Vagina (tissue), 2 donors: ENCODE measurements around the gene TMEM89. TPM values are rescaled to one million over a fixed set of nuclear protein-coding genes. Genes with fewer than 3 reads are reported as not detected.
A peak's percentile ranks its signal among the peaks of the same experiment; 100 is the strongest.

Experiments
- DNase-seq, 2 donors: peaks; one replicate each; pipeline ENCODE4 v3.0.0-alpha.2; 2017; ENCODE audit errors: extremely low spot score in 2 of 2
- H3K27ac ChIP-seq: fragments of 200-600 bp; sonication (generic); one replicate; pipeline ENCODE4 v1.5.1; 2019
- H3K27me3 ChIP-seq: fragments of 200-600 bp; sonication (generic); one replicate; pipeline ENCODE4 v1.5.1; 2019
- H3K36me3 ChIP-seq, 2 donors: fragments of 200-600 bp; sonication (generic); one replicate each; pipeline ENCODE4 v1.5.1; 2017 to 2019
- H3K4me1 ChIP-seq: fragments of 200-600 bp; sonication (generic); one replicate; pipeline ENCODE4 v1.5.1; 2019
- H3K4me3 ChIP-seq, 2 donors: fragments of 200-600 bp; sonication (generic); 1 replicate in 1 of 2; 2 replicates in 1 of 2; pipeline ENCODE4 v1.5.1; 2016 to 2019
- H3K9me3 ChIP-seq: fragments of 200-600 bp; sonication (generic); one replicate; pipeline ENCODE4 v1.5.1; 2019
- CTCF ChIP-seq, 3 experiments: fragments of 450-650 bp in 2 of 3; fragments of 200-600 bp in 1 of 3; sonication (generic) in 1 of 3; IDR thresholded peaks; one replicate each; pipeline ENCODE4 v1.5.1; 2017 to 2019; ENCODE audit warnings: antibody characterized with exemption in 3 of 3, mild to moderate bottlenecking in 2 of 3, moderate library complexity in 2 of 3
- POLR2A ChIP-seq, 2 donors: fragments of 450-650 bp; IDR thresholded peaks; one replicate each; pipeline ENCODE4 v1.6.1; 2017; ENCODE audit warnings: antibody characterized with exemption in 2 of 2, mild to moderate bottlenecking in 2 of 2, moderate library complexity in 2 of 2
- POLR2AphosphoS5 ChIP-seq, 2 donors: sonication (generic); formaldehyde crosslinking; IDR thresholded peaks; one replicate each; pipeline ENCODE4 v1.9.0; 2017; ENCODE audit warnings: antibody characterized with exemption in 2 of 2, mild to moderate bottlenecking in 2 of 2, low read depth in 1 of 2; ENCODE audit not compliant: insufficient read depth in 1 of 2
- intact Hi-C: fragments of 100-400 bp; cut with DNase I; formaldehyde crosslinking; loops from one replicate; pipeline ENCODE4 v1.15.1; 2023
- total RNA-seq: library from RNA; depleted of rRNA; stranded (reverse); fragments of >200 nt; gene quantifications from one replicate; pipeline ENCODE4 v1.2.3, GENCODE V29; 2016

Gene TMEM89, protein sequence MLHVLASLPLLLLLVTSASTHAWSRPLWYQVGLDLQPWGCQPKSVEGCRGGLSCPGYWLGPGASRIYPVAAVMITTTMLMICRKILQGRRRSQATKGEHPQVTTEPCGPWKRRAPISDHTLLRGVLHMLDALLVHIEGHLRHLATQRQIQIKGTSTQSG
- not detected for total RNA-seq

GRCh38 chr3:48621461-48621869, at the start of gene TMEM89:
TMEM89 (minus strand) TSS chr3:48621769; CDS start chr3:48621756, 13 bp downstream.
- Histone ChIP-seq H3K4me3 (no peak within 1 kb of the TSS), H3K27ac (no peak within 1 kb of the TSS), H3K36me3 (peaks cover 0 to 5% of the 10 kb centered on the region in 2 donors), H3K4me1 (no peaks in the 10 kb centered on the region), H3K27me3 (no peaks in the 10 kb centered on the region), H3K9me3 (peaks cover 9% of the 10 kb centered on the region)
- intact Hi-C loops = no loop called here
- no peak for DNase-seq
- TF ChIP-seq CTCF (IDR thresholded peaks at IDR 0.05) (no peak), POLR2A (IDR thresholded peaks at IDR 0.05) (no peak), POLR2AphosphoS5 (IDR thresholded peaks at IDR 0.05; ENCODE audit: insufficient read depth in 1 of 2, low read depth in 1 of 2) (no peak)

DNA sequence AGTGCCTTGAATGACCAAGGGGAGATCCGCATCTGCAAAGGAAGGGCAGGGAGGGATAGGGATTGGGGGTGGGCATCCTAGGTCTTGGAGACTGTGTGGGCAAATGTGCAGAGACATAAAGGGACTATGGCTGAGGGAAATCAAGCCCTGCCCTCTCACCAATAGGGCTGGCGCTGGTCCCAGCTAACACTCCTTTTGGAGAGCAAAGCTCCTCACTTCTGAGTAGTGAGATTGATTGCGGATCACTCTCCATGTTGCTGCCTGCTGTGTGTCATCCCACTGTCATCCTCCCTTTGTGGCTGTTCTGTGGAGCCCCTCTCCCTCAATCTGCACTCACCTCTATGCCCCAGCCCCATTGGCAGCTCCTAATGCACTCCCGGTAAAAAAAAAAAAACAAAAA, 43.4 kb upstream of the TMEM89 start:
- Histone ChIP-seq H3K4me3 (no peak overlapping the region), H3K9me3 (no peaks in the 10 kb centered on the region), H3K27ac (no peak overlapping the region), H3K36me3 (no peaks in the 10 kb centered on the region), H3K4me1 (peaks cover 16% of the 10 kb centered on the region), H3K27me3 (peaks cover 4% of the 10 kb centered on the region)
- intact Hi-C loops = no loop called here
- TF ChIP-seq CTCF (IDR thresholded peaks at IDR 0.05) (no peak), POLR2A (IDR thresholded peaks at IDR 0.05) (no peak), POLR2AphosphoS5 (IDR thresholded peaks at IDR 0.05; ENCODE audit: insufficient read depth in 1 of 2, low read depth in 1 of 2) (no peak)
- no peak for DNase-seq

GRCh38 chr3:48664313-48664644, 42.7 kb upstream of the TMEM89 start:
- TF ChIP-seq CTCF (IDR thresholded peaks at IDR 0.05) (no peak), POLR2A (IDR thresholded peaks at IDR 0.05) (no peak), POLR2AphosphoS5 (IDR thresholded peaks at IDR 0.05; ENCODE audit: insufficient read depth in 1 of 2, low read depth in 1 of 2) (no peak)
- peaks cover 16% of the 10 kb centered on the region for H3K4me1 ChIP-seq
- H3K27ac ChIP-seq = no peak overlapping the region
- DNase-seq = no peak
- no peaks in the 10 kb centered on the region for H3K9me3 ChIP-seq
- H3K4me3 ChIP-seq = peak overlapping the region in 1 of 2 donors; percentile 47
- H3K27me3 ChIP-seq = peaks cover 4% of the 10 kb centered on the region
- no peaks in the 10 kb centered on the region for H3K36me3 ChIP-seq
- intact Hi-C loops = no loop called here

GRCh38 chr3:48663489-48664312, 42.1 kb upstream of the TMEM89 start:
- intact Hi-C loops = no loop called here
- Histone ChIP-seq H3K27me3 (peaks cover 4% of the 10 kb centered on the region), H3K27ac (peak overlapping the region; percentile 18), H3K4me3 (peak overlapping the region; percentile 47 to 56), H3K36me3 (no peaks in the 10 kb centered on the region), H3K4me1 (peaks cover 16% of the 10 kb centered on the region), H3K9me3 (no peaks in the 10 kb centered on the region)
- TF ChIP-seq POLR2A (IDR thresholded peaks at IDR 0.05) (no peak), CTCF (IDR thresholded peaks at IDR 0.05) (no peak), POLR2AphosphoS5 (IDR thresholded peaks at IDR 0.05; ENCODE audit: insufficient read depth in 1 of 2, low read depth in 1 of 2) (peak; percentile 16 to 73)
- DNase-seq = peak in 1 of 2 donors; percentile 93
